Natural killer cell (primary cell): ENCODE results near the gene NOL4L. TPM values are rescaled to one million over a fixed set of nuclear protein-coding genes. Genes with fewer than 3 reads are reported as not detected.

Experiments
- ATAC-seq, 3 donors: fragments of 150-1000 bp in 2 of 3; fragments of 200-7000 bp in 1 of 3; cut with Tn5 transposase; 1 replicate in 1 of 3; 2 replicates in 2 of 3; pipeline ENCODE4 v1.10.0; 2021; ENCODE audit warnings: mild to moderate bottlenecking in 2 of 3, moderate library complexity in 2 of 3
- DNase-seq, 2 donors: peaks; one replicate each; pipeline versions ENCODE4 v3.0.0 to v3.0.0-alpha.2; 2013 to 2021; ENCODE audit warnings: mixed read lengths in 1 of 2
- H3K27ac ChIP-seq: one replicate; pipeline ENCODE4 v1.5.1; 2013; ENCODE audit warnings: mild to moderate bottlenecking, low read length
- H3K27me3 ChIP-seq: one replicate; pipeline ENCODE4 v1.6.1; 2013; ENCODE audit warnings: low read length; ENCODE audit not compliant: control insufficient read depth, insufficient read depth
- H3K36me3 ChIP-seq: one replicate; pipeline ENCODE4 v1.6.1; 2013; ENCODE audit warnings: low read length; ENCODE audit not compliant: control insufficient read depth, insufficient read depth
- H3K4me1 ChIP-seq: one replicate; pipeline ENCODE4 v1.6.1; 2013; ENCODE audit warnings: low read length; ENCODE audit not compliant: control insufficient read depth, insufficient read depth
- H3K4me3 ChIP-seq: one replicate; pipeline ENCODE4 v1.5.1; 2013; ENCODE audit warnings: low read length
- H3K9me3 ChIP-seq: one replicate; pipeline ENCODE4 v1.6.1; 2013; ENCODE audit warnings: low read length; ENCODE audit not compliant: control insufficient read depth, insufficient read depth
- H3K27ac Mint-ChIP-seq, 2 donors: one replicate each; pipeline ENCODE4 v1.8.0; 2022; ENCODE audit warnings: mild to moderate bottlenecking in 2 of 2, mixed read lengths in 2 of 2, moderate library complexity in 1 of 2
- H3K27me3 Mint-ChIP-seq, 2 donors: one replicate each; pipeline ENCODE4 v1.8.0; 2022; ENCODE audit warnings: low read depth in 2 of 2, mixed read lengths in 2 of 2
- H3K36me3 Mint-ChIP-seq: one replicate; pipeline ENCODE4 v1.8.0; 2022; ENCODE audit warnings: mixed read lengths
- H3K4me1 Mint-ChIP-seq, 2 donors: one replicate each; pipeline ENCODE4 v1.8.0; 2022; ENCODE audit warnings: mixed read lengths in 2 of 2
- H3K4me3 Mint-ChIP-seq: one replicate; pipeline ENCODE4 v1.8.0; 2022; ENCODE audit warnings: mild to moderate bottlenecking, moderate library complexity, mixed read lengths
- H3K9me3 Mint-ChIP-seq, 2 donors: one replicate each; pipeline ENCODE4 v1.8.0; 2022; ENCODE audit warnings: mixed read lengths in 2 of 2
- WGBS: methylation state at CpG from one replicate; pipeline ENCODE4 v1.1.7; 2013; ENCODE audit warnings: missing lambda C conversion rate; ENCODE audit not compliant: insufficient coverage; 5-methylcytosine and 5-hydroxymethylcytosine counted together
- intact Hi-C: fragments of 100-400 bp; cut with micrococcal nuclease; formaldehyde crosslinking; loops from one replicate; pipeline ENCODE4 v1.14.2; 2022
- total RNA-seq, 4 donors: library from RNA; stranded (reverse); fragments of 120-200 nt in 1 of 4; gene quantifications; one replicate each; pipeline versions ENCODE4 v1.2.3 to v1.2.4, GENCODE V29; 2013 to 2022
- TF ChIP-seq, protein P1 (sequence below): fragments of 200-600 bp; IDR thresholded peaks from one replicate; pipeline ENCODE4 v1.8.0; 2022; ENCODE audit warnings: antibody characterized with exemption

NOL4L gene
- total RNA-seq, 3 donors from 2014 or later (not counting 1 experiment from before 2014, with no cell fraction given): 101 to 136 (median 114) TPM

DNA sequence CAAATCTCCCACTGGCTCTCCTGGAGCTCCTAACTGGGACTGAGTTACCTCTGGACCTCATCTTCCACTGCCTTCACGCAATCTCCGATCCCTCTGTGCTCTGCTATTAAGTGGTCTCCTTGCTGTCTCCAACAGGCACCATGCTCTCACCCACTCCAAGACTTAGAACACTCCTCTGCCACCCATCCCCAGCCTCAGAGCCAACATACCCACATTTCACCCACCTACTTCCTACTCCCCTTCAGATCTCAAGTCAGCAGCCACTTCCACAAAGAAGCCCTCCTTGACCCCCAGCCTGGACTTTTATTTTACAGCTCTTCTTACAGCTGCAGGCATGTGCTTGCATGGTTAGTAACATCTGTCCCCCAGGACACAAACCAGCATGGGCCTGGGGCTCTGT is 29.6 kb upstream of the NOL4L start:
- Mint-ChIP-seq H3K27me3 (peaks cover 0 to 4% of the 10 kb centered on the region in 2 donors), H3K9me3 (peaks cover 0 to 9% of the 10 kb centered on the region in 2 donors), H3K4me1 (peaks cover 0 to 18% of the 10 kb centered on the region in 2 donors), H3K27ac (no peak overlapping the region), H3K4me3 (no peak overlapping the region), H3K36me3 (no peaks in the 10 kb centered on the region)
- Histone ChIP-seq H3K4me1 (peaks cover 4% of the 10 kb centered on the region), H3K27me3 (no peaks in the 10 kb centered on the region), H3K4me3 (no peak overlapping the region), H3K9me3 (no peaks in the 10 kb centered on the region), H3K27ac (no peak overlapping the region), H3K36me3 (no peaks in the 10 kb centered on the region)
- TF ChIP-seq, protein P1, sequence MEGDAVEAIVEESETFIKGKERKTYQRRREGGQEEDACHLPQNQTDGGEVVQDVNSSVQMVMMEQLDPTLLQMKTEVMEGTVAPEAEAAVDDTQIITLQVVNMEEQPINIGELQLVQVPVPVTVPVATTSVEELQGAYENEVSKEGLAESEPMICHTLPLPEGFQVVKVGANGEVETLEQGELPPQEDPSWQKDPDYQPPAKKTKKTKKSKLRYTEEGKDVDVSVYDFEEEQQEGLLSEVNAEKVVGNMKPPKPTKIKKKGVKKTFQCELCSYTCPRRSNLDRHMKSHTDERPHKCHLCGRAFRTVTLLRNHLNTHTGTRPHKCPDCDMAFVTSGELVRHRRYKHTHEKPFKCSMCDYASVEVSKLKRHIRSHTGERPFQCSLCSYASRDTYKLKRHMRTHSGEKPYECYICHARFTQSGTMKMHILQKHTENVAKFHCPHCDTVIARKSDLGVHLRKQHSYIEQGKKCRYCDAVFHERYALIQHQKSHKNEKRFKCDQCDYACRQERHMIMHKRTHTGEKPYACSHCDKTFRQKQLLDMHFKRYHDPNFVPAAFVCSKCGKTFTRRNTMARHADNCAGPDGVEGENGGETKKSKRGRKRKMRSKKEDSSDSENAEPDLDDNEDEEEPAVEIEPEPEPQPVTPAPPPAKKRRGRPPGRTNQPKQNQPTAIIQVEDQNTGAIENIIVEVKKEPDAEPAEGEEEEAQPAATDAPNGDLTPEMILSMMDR: no peak
- 99% methylated on average over 2 of the region's 2 CpGs for WGBS
- intact Hi-C loops: no loop called here
- ATAC-seq (no peak), DNase-seq (no peak)

DNA sequence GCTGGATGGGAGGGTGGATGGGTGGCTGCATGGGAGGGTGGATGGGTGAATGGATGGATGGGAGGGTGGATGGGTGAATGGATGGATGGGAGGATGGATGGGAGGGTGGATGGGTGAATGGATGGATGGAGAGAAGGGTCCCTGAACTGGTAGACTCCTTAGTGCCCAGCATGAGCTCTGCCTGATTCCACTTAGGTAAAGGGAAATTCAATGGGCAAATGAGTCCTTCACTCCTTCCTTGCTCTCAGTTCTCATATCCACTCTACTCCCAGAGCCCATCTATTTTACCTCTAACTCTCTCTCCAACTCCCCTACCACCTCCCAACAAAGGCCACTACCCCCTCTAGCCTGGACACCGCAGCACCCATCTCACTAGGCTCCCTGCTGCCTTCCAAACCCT is 29.2 kb upstream of the NOL4L start:
- no peaks in the 10 kb centered on the region for H3K9me3 ChIP-seq
- Mint-ChIP-seq H3K4me3 (no peak overlapping the region), H3K36me3 (no peaks in the 10 kb centered on the region), H3K27ac (no peak overlapping the region), H3K4me1 (peaks cover 0 to 18% of the 10 kb centered on the region in 2 donors), H3K9me3 (peaks cover 0 to 9% of the 10 kb centered on the region in 2 donors), H3K27me3 (peaks cover 0 to 4% of the 10 kb centered on the region in 2 donors)
- peaks cover 4% of the 10 kb centered on the region for H3K4me1 ChIP-seq
- H3K27ac ChIP-seq: no peak overlapping the region
- DNase-seq (no peak), ATAC-seq (no peak)
- TF ChIP-seq, protein P1: no peak
- H3K36me3 ChIP-seq: no peaks in the 10 kb centered on the region
- WGBS: no CpG with 5 or more reads among the region's 1 CpG
- no peak overlapping the region for H3K4me3 ChIP-seq
- no peaks in the 10 kb centered on the region for H3K27me3 ChIP-seq
- intact Hi-C loops: no loop called here

DNA sequence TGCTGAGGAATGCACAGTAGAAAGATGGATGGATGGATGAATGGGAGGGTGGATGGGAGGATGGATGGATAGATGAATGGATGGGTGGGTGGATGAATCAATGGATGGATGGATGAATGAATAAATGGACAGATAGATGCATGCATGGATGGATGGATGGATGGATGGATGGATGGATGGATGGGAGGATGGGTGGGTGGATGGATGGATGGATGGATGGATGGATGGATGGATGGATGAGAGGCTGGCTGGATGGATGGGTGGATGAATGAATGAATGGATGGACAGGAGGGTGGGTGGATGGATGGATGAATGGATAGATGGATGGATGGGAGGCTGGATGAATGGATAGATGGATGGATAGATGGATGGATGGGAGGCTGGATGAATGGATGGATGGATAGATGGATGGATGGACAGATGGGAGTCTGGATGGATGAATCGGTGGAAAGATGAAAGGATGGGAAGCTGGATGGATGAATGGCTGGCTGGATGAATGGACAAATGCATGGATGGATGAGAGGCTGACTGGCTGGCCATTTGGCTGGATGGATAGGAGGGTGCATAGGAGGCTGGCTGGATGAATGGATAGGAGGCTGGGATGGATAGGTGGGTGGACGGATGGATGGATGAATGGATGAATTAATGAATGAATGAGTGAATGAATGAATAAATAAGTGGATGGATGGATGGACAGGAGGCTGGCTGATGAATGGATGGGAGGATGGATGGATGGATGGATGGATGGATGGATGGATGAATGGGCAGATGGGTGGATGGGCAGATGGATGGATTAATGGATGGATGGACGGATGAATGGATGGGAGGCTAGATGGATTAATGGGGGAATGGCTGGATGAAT is 28.3 kb upstream of the NOL4L start:
- peaks cover 4% of the 10 kb centered on the region for H3K4me1 ChIP-seq
- H3K9me3 ChIP-seq: no peaks in the 10 kb centered on the region
- H3K27ac Mint-ChIP-seq: no peak overlapping the region
- H3K4me3 Mint-ChIP-seq: no peak overlapping the region
- no peaks in the 10 kb centered on the region for H3K36me3 ChIP-seq
- peaks cover 0 to 6% of the 10 kb centered on the region in 2 donors for H3K27me3 Mint-ChIP-seq
- ATAC-seq: no peak
- H3K4me3 ChIP-seq: no peak overlapping the region
- H3K9me3 Mint-ChIP-seq: peaks cover 0 to 9% of the 10 kb centered on the region in 2 donors
- no peak overlapping the region for H3K27ac ChIP-seq
- WGBS: 94% methylated on average over 3 of the region's 3 CpGs
- no peaks in the 10 kb centered on the region for H3K36me3 Mint-ChIP-seq
- peaks cover 0 to 18% of the 10 kb centered on the region in 2 donors for H3K4me1 Mint-ChIP-seq
- no peaks in the 10 kb centered on the region for H3K27me3 ChIP-seq
- intact Hi-C loops: no loop called here
- TF ChIP-seq, protein P1: no peak
- DNase-seq: no peak
